Activated CD4-positive, alpha-beta T cell treated with anti-CD3 and anti-CD28 coated beads for 24 hours (primary cell): ENCODE measurements around the gene SSR1.
A peak's percentile ranks its signal among the peaks of the same experiment; 100 is the strongest.
"Not testable (repeated sequence)": the region's sequence is repeated elsewhere in the genome, so short reads cannot be mapped to it uniquely, and the experiment has no call there.

ENCODE experiments used
- DNase-seq, 2 donors: peaks; one replicate each; pipeline ENCODE4 v3.0.0-alpha.2; 2020; ENCODE audit warnings: low read depth in 2 of 2

The SSR1 gene

GRCh38 chr6:7282097-7282906 lies 30.7 kb downstream of the SSR1 start:
- no peak for DNase-seq

- DNase-seq, result no peak
Observed at GRCh38 chr6:7276199-7276524, 36.8 kb downstream of the SSR1 start.

- DNase-seq, result not testable (repeated sequence)
Observed at GRCh38 chr6:7274525-7274924, 38.5 kb downstream of the SSR1 start.

- no peak for DNase-seq
Observed at GRCh38 chr6:7273709-7274108, 39.3 kb downstream of the SSR1 start.

- DNase-seq, result no peak
Observed at GRCh38 chr6:7271205-7271534, 41.8 kb downstream of the SSR1 start.

- DNase-seq, result no peak
Observed at GRCh38 chr6:7270320-7271204, 42.4 kb downstream of the SSR1 start.

- no peak for DNase-seq
Observed at GRCh38 chr6:7269816-7270215, 43.2 kb downstream of the SSR1 start.

GRCh38 chr6:7268816-7269555 lies 44.0 kb downstream of the SSR1 start:
- DNase-seq, result no peak

GRCh38 chr6:7268362-7268761 lies 44.6 kb downstream of the SSR1 start:
- no peak for DNase-seq

- no peak for DNase-seq
Observed at GRCh38 chr6:7267466-7268091, 45.4 kb downstream of the SSR1 start.

- no peak for DNase-seq
Observed at GRCh38 chr6:7267071-7267465, 45.9 kb downstream of the SSR1 start.

GRCh38 chr6:7265385-7265726 lies 47.6 kb downstream of the SSR1 start:
- not testable (repeated sequence) for DNase-seq

- DNase-seq, result no peak
Observed at GRCh38 chr6:7264686-7265384, 48.2 kb downstream of the SSR1 start.

GRCh38 chr6:7264041-7264440 lies 49.0 kb downstream of the SSR1 start:
- DNase-seq, result no peak

- DNase-seq, result not testable (repeated sequence)
Observed at GRCh38 chr6:7263519-7263805, 49.5 kb downstream of the SSR1 start.

- DNase-seq, result no peak
Observed at GRCh38 chr6:7262746-7263518, 50.1 kb downstream of the SSR1 start.

GRCh38 chr6:7261852-7262461 lies 51.0 kb downstream of the SSR1 start:
- DNase-seq, result no peak

GRCh38 chr6:7261032-7261841 lies 51.8 kb downstream of the SSR1 start:
- peak; percentile 33 to 54 for DNase-seq

GRCh38 chr6:7260291-7261031 lies 52.5 kb downstream of the SSR1 start:
- DNase-seq, result no peak
